Epithelial cell of alveolus of lung (primary cell): Measurements from ENCODE around the gene NEBL. TPM values are rescaled to one million over a fixed set of nuclear protein-coding genes. Genes with fewer than 3 reads are reported as not detected.

Experiments used
- total RNA-seq: library from RNA; depleted of rRNA; stranded (reverse); fragments of >200 nt; gene quantifications from 2 replicates; pipeline ENCODE4 v1.2.1, GENCODE V29; 2015

The NEBL gene, protein sequence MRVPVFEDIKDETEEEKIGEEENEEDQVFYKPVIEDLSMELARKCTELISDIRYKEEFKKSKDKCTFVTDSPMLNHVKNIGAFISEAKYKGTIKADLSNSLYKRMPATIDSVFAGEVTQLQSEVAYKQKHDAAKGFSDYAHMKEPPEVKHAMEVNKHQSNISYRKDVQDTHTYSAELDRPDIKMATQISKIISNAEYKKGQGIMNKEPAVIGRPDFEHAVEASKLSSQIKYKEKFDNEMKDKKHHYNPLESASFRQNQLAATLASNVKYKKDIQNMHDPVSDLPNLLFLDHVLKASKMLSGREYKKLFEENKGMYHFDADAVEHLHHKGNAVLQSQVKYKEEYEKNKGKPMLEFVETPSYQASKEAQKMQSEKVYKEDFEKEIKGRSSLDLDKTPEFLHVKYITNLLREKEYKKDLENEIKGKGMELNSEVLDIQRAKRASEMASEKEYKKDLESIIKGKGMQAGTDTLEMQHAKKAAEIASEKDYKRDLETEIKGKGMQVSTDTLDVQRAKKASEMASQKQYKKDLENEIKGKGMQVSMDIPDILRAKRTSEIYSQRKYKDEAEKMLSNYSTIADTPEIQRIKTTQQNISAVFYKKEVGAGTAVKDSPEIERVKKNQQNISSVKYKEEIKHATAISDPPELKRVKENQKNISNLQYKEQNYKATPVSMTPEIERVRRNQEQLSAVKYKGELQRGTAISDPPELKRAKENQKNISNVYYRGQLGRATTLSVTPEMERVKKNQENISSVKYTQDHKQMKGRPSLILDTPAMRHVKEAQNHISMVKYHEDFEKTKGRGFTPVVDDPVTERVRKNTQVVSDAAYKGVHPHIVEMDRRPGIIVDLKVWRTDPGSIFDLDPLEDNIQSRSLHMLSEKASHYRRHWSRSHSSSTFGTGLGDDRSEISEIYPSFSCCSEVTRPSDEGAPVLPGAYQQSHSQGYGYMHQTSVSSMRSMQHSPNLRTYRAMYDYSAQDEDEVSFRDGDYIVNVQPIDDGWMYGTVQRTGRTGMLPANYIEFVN
- 6.6 and 8.4 TPM in 2 replicates for total RNA-seq

DNA sequence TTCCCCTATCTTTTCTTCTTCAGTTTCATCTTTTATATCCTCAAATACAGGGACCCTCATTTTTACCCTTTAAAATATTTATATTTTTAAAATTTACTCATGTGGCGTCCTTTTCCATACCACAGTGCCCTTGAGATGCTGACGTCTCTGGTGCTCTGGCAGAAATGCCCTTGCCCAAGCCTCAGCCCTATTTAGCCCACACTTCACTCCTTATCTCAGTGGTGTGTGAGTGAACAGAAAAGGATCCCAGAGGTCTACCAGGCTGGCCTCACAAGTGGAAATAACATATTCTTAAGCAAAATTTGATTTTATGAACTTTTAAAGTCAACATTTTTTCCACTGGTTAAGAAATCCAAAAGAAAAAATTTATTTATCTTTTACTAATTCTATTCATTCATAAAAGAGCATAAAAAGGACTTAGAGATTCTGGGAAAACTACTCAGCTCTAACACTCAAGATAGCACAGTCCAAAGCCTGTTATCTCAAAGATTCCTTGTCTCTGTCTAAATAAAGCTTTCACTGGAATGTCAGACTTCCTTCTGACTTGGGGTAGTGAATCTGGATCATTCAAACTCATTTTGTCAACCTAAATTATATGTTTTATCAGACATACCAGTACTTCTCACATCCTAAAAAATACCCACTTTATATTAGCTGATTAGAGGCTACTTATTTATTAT lies at the start of gene NEBL:
Gene NEBL, minus strand, starts transcription at position 166 of the 680 bp plus-strand sequence. Its CDS starts 106 bp downstream, at position 60.

